Aorta (tissue), 5 donors: ENCODE measurements around the gene BTAF1. TPM values are rescaled to one million over a fixed set of nuclear protein-coding genes. Genes with fewer than 3 reads are reported as not detected.

Experiments
- ATAC-seq: fragments of 200-7000 bp; cut with Tn5 transposase; one replicate; pipeline ENCODE4 v1.9.1; 2022; ENCODE audit warnings: moderate library complexity; ENCODE audit not compliant: low FRiP score
- DNase-seq, 2 donors: peaks; one replicate each; pipeline ENCODE4 v3.0.0-alpha.2; 2020
- H3K27ac ChIP-seq, 2 donors: one replicate each; pipeline ENCODE4 v1.5.1; 2013; ENCODE audit warnings: low read length in 2 of 2, mild to moderate bottlenecking in 2 of 2, moderate library complexity in 2 of 2, control low read depth in 1 of 2, inconsistent platforms in 1 of 2, low read depth in 1 of 2
- H3K27me3 ChIP-seq, 2 donors: one replicate each; pipeline ENCODE4 v1.6.1; 2013; ENCODE audit warnings: control low read depth in 1 of 2, low read length in 1 of 2, mild to moderate bottlenecking in 1 of 2, moderate library complexity in 1 of 2; ENCODE audit not compliant: insufficient read depth in 2 of 2, control insufficient read depth in 1 of 2
- H3K36me3 ChIP-seq, 2 donors: one replicate each; pipeline ENCODE4 v1.6.1; 2013; ENCODE audit warnings: control low read depth in 1 of 2, low read length in 1 of 2, mild to moderate bottlenecking in 1 of 2; ENCODE audit not compliant: insufficient read depth in 2 of 2, control insufficient read depth in 1 of 2
- H3K4me1 ChIP-seq, 2 donors: one replicate each; pipeline ENCODE4 v1.6.1; 2013; ENCODE audit warnings: low read length in 2 of 2, control low read depth in 1 of 2, mild to moderate bottlenecking in 1 of 2, moderate library complexity in 1 of 2; ENCODE audit not compliant: insufficient read depth in 2 of 2, control insufficient read depth in 1 of 2
- H3K4me3 ChIP-seq, 2 donors: one replicate each; pipeline ENCODE4 v1.5.1; 2013; ENCODE audit warnings: low read length in 2 of 2, control low read depth in 1 of 2, mild to moderate bottlenecking in 1 of 2
- H3K9me3 ChIP-seq: one replicate; pipeline ENCODE4 v1.6.1; 2013; ENCODE audit warnings: mild to moderate bottlenecking, low read length; ENCODE audit not compliant: control insufficient read depth
- WGBS, 2 donors: extraction: QIAGEN DNeasy Blood & Tissue Kit; methylation state at CpG; one replicate each; pipeline ENCODE4 v1.1.7; 2013; 5-methylcytosine and 5-hydroxymethylcytosine counted together
- intact Hi-C, 2 donors: fragments of 100-400 bp; cut with DNase I; formaldehyde crosslinking; loops; one replicate each; pipeline versions ENCODE4 v1.14.2 to v1.15.0; 2022
- polyA plus RNA-seq, 2 donors: library from polyadenylated mRNA; stranded (reverse); fragments of 200-250 nt; gene quantifications; one replicate each; pipeline ENCODE4 v1.2.3, GENCODE V29; 2013
- total RNA-seq, 2 donors: library from RNA; stranded (reverse); fragmentation: NEBNext Ultra II Directional; extraction: Animal tissue kit (Norgen Biotek cat#: 25700); gene quantifications; one replicate each; pipeline ENCODE4 v1.2.1, GENCODE V29; 2021
- donor health status: healthy with polysubstance abuse.
- donor health status: Bipolar disorder and iron deficiency.
- donor health status: DM: no; HTN: no; CAD: no.
- donor health status: DM: no; HTN: no; CAD: no.
- donor health status: DM: yes; HTN: yes; CAD: no.

BTAF1 gene
- total and polyA plus RNA-seq, 4 donors: 3.3 to 48.2 (median 34.1) TPM

DNA sequence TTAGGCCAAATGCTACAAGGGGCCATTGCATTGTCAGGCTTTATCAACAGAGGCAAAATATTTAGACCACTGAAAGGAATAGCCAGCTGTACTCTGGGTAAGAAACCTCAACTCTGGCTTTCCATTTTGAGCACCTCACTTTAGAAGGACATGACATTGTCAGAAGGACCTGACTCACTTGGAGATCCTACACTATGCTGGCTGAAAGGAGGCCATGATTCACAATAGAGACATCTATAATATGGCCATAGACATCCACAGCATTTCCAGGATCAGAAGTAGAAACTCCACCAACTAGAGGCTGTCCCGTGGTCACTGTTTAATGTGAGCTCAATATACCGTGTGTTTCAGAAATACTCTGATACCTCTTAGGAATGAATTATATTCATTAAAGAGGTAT is 140.9 kb downstream of the BTAF1 start:
- 91% methylated on average over 2 of the region's 2 CpGs for WGBS, 2 donors
- ATAC-seq (no peak), DNase-seq (no peak)
- Histone ChIP-seq H3K4me1 (no peaks in the 10 kb centered on the region), H3K4me3 (no peak overlapping the region), H3K27ac (no peak overlapping the region), H3K27me3 (no peaks in the 10 kb centered on the region), H3K9me3 (no peaks in the 10 kb centered on the region), H3K36me3 (peaks cover 0 to 2% of the 10 kb centered on the region in 2 donors)
- intact Hi-C loops: no loop called here

DNA sequence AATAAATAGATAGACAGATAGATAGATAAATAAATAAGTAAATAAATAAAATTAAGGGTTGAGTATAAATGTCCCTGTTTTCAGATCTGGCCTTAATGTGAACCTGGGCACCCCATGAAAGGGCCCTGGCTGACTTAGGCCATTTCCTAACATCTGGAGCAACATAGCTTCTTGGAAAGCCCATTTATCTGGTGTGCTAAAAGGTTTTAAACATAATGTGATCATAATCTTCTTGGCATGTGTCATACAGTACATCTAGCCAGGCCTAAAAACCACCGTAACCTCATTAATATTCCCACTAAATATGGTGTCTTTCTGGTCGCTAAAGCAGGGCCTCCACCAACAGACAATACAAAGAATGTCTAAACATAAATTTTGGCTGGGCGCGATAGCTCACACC is 142.8 kb downstream of the BTAF1 start:
- Histone ChIP-seq H3K9me3 (no peaks in the 10 kb centered on the region), H3K4me3 (no peak overlapping the region), H3K4me1 (no peaks in the 10 kb centered on the region), H3K36me3 (peaks cover 0 to 2% of the 10 kb centered on the region in 2 donors), H3K27ac (no peak overlapping the region), H3K27me3 (no peaks in the 10 kb centered on the region)
- 96 to 97% methylated on average over 4 of the region's 4 CpGs for WGBS, 2 donors
- intact Hi-C loops: no loop called here
- no peak for DNase-seq
- no peak for ATAC-seq

DNA sequence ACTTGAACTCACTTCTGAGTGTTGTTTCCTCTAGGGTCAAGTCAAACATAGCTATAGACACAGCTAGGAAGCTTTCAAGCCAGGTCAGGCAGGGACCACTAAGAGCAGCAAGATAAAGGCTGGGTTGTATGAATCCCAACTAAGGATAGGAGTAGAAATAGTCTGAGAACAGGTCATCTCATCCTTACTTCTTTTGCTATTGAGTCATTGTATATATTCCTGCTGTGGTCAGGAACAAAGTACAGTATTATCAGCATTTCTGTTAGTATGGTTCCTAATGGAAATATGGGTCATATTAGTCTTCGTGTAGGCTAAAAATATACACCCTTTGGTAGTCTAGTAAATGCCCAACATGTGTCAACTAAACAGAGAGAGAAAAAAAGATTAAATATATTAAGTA is 145.3 kb downstream of the BTAF1 start:
- intact Hi-C loops: no loop called here
- DNase-seq (no peak), ATAC-seq (no peak)
- Histone ChIP-seq H3K4me3 (no peak overlapping the region), H3K36me3 (peaks cover 0 to 2% of the 10 kb centered on the region in 2 donors), H3K27ac (no peak overlapping the region), H3K27me3 (no peaks in the 10 kb centered on the region), H3K9me3 (no peaks in the 10 kb centered on the region), H3K4me1 (no peaks in the 10 kb centered on the region)
- WGBS, 2 donors: 66 to 71% methylated on average over 1 of the region's 1 CpG

DNA sequence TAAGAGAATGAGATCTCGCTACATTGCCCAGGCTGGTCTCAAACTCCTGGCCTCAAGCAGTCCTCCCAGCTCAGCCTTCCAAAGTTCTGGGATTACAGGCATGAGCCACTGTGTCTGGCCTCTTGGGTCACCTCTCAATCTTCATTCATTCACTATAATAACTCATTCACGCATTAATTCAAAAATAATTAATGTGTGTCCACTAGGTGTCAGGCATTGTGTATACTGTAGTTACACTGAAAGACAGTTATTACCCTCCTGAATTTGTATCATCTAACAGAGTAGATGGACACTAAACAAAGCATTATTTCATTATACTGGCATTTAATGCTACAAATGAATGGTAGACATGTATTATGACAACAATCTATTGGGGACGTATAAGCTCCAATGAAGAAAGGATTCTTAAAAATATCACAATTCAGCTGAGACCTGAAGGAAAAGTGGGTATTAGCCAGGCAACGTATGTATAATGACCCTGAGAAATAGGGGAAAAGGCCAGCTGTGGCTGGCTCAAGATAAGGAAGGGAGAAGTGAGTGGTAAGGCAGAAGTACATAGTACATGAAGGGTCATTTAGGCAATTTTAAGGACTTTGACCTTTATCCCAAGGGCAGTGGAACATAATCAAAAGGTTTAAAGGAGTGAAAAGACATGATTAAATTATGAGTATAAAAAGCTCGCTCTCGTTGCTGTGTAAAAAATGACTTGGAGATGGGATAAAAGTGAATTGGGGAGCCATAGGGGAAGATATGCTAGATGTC is 150.7 kb downstream of the BTAF1 start:
- Histone ChIP-seq H3K4me3 (no peak overlapping the region), H3K9me3 (no peaks in the 10 kb centered on the region), H3K27ac (no peak overlapping the region), H3K4me1 (no peaks in the 10 kb centered on the region), H3K27me3 (no peaks in the 10 kb centered on the region), H3K36me3 (peaks cover 3 to 4% of the 10 kb centered on the region in 2 donors)
- 80 to 83% methylated on average over 6 of the region's 6 CpGs for WGBS, 2 donors
- no peak for DNase-seq
- ATAC-seq: no peak
- intact Hi-C loops: no loop called here

DNA sequence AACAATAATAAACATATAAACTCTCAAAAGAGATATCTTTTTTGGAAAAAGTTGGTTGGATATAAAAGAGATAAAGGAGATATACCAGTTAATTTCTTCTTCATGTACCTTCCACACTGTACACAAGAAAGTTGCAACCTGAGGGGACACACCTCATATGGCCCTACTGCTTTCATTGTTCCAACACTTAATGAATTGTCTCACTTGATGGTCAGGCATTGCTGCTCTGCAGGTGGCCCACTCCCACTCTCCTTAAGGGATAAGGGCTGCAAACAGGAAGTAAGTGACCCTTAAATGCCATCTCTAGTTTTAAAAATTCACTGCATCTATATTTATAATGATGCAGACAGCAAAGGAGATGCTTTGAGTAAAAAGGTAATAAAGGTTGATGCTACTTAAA is 152.3 kb downstream of the BTAF1 start:
- H3K27ac ChIP-seq: no peak overlapping the region
- H3K4me3 ChIP-seq: no peak overlapping the region
- intact Hi-C loops: no loop called here
- H3K27me3 ChIP-seq: no peaks in the 10 kb centered on the region
- DNase-seq (no peak), ATAC-seq (no peak)
- no peaks in the 10 kb centered on the region for H3K9me3 ChIP-seq
- peaks cover 4% of the 10 kb centered on the region in 2 donors for H3K36me3 ChIP-seq
- no peaks in the 10 kb centered on the region for H3K4me1 ChIP-seq

- H3K36me3 ChIP-seq: peaks cover 4 to 8% of the 10 kb centered on the region in 2 donors
- intact Hi-C loops: no loop called here
Measured at GRCh38 chr10:92076722-92077121, 153.2 kb downstream of the BTAF1 start.

GRCh38 chr10:92079003-92079402 is 155.4 kb downstream of the BTAF1 start:
- Histone ChIP-seq H3K9me3 (no peaks in the 10 kb centered on the region), H3K4me3 (no peak overlapping the region), H3K36me3 (peaks cover 4 to 8% of the 10 kb centered on the region in 2 donors), H3K27ac (no peak overlapping the region), H3K4me1 (peaks cover 0 to 3% of the 10 kb centered on the region in 2 donors), H3K27me3 (no peaks in the 10 kb centered on the region)
- ATAC-seq: no peak
- 97% methylated on average over 6 of the region's 6 CpGs for WGBS, 2 donors
- no peak for DNase-seq
- intact Hi-C loops: no loop called here

More at GRCh38 chr10:92076722-92077121, 153.2 kb downstream of the BTAF1 start:
- Histone ChIP-seq H3K27me3 (no peaks in the 10 kb centered on the region), H3K9me3 (no peaks in the 10 kb centered on the region), H3K27ac (no peak overlapping the region), H3K4me3 (no peak overlapping the region), H3K4me1 (no peaks in the 10 kb centered on the region)
- DNase-seq (no peak), ATAC-seq (no peak)

Other genes starting within 250 kb of the BTAF1 start
- gene TNKS2, start 125.3 kb upstream of the BTAF1 start, total RNA-seq: 10 to 100 TPM; 38.2 to 43.2 TPM
- gene TNKS2, start 125.3 kb upstream of the BTAF1 start, polyA plus RNA-seq: 10 to 100 TPM in 1 of 2 donors, 1 to 10 TPM in 1; 9.8 to 16.7 TPM
- gene FGFBP3, start 14.3 kb upstream of the BTAF1 start, total RNA-seq: 1 to 10 TPM; 1.2 to 1.7 TPM
- 1 to 10 TPM; 1.3 to 1.5 TPM for gene FGFBP3, start 14.3 kb upstream of the BTAF1 start, polyA plus RNA-seq